Cardiac fibroblast (primary cell): ENCODE data around the gene PTPMT1.
"Not testable (repeated sequence)": the region's sequence is repeated elsewhere in the genome, so short reads cannot be mapped to it uniquely, and the experiment has no call there.

ENCODE experiments used
- DNase-seq, 2 donors: peaks; one replicate each; pipeline versions ENCODE4 v3.0.0 to v3.0.0-alpha.2; 2010; ENCODE audit warnings: low read depth in 2 of 2
- H3K4me3 ChIP-seq, 2 donors: replicated peaks in 1 of 2; 1 replicate in 1 of 2; 2 replicates in 1 of 2; pipeline ENCODE4 v1.5.1; 2011; ENCODE audit warnings: low read depth in 2 of 2, low read length in 2 of 2, mild to moderate bottlenecking in 2 of 2, moderate library complexity in 1 of 2
- TF ChIP-seq, protein P1 (sequence below): IDR thresholded peaks from one replicate; pipeline ENCODE4 v1.5.1; 2011; ENCODE audit warnings: low read depth, mild to moderate bottlenecking, low read length, inconsistent platforms

PTPMT1 gene

DNA sequence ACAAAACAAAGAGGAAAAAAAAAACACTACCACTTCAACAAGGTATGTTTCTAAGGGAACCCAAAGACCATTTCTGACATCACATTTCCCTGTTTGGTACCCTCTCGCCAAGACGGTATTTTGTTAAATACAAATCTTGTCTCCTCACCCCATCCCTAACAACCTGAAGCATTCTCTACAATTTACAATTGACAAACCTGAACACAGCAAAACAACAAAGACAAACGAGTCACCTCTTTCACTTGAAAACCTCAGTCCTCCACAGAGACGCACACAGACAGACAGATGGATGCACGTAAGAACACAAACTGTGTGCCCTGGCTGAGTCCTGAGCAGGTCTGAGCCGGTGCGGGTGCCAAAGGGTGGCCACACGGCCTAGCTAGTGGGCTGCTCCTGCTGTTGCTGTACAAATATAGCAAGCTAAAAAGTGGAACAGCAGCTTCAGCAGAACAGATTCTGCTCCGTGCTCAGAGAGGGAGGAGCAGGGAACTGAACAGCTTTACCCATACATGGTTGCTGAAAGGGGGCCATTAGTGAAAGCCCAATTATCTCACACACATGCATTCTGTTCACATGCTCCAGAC lies 41.0 kb upstream of the PTPMT1 start:
- no peak overlapping the region for H3K4me3 ChIP-seq
- peak in 1 of 2 donors; percentile 28 for DNase-seq
- TF ChIP-seq, protein P1, sequence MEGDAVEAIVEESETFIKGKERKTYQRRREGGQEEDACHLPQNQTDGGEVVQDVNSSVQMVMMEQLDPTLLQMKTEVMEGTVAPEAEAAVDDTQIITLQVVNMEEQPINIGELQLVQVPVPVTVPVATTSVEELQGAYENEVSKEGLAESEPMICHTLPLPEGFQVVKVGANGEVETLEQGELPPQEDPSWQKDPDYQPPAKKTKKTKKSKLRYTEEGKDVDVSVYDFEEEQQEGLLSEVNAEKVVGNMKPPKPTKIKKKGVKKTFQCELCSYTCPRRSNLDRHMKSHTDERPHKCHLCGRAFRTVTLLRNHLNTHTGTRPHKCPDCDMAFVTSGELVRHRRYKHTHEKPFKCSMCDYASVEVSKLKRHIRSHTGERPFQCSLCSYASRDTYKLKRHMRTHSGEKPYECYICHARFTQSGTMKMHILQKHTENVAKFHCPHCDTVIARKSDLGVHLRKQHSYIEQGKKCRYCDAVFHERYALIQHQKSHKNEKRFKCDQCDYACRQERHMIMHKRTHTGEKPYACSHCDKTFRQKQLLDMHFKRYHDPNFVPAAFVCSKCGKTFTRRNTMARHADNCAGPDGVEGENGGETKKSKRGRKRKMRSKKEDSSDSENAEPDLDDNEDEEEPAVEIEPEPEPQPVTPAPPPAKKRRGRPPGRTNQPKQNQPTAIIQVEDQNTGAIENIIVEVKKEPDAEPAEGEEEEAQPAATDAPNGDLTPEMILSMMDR, result no peak

DNA sequence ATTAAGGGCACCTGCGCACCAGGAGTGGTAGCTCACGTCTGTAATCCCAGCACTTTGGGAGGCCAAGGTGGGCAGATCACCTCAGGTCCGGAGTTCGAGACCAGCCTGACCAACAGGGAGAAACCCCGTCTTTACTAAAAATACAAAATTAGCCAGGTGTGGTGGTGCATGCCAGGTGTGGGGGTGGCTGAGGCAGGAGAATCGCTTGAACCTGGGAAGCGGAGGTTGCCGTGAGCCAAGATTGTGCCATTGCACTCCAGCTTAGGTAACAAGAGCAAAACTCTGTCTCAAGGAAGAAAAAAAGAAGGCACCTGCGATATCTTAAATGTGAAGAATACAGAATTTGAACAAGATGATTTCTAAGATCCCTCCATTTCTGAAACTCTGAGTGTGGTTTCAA lies 39.4 kb upstream of the PTPMT1 start:
- not testable (repeated sequence) for H3K4me3 ChIP-seq, DNase-seq

DNA sequence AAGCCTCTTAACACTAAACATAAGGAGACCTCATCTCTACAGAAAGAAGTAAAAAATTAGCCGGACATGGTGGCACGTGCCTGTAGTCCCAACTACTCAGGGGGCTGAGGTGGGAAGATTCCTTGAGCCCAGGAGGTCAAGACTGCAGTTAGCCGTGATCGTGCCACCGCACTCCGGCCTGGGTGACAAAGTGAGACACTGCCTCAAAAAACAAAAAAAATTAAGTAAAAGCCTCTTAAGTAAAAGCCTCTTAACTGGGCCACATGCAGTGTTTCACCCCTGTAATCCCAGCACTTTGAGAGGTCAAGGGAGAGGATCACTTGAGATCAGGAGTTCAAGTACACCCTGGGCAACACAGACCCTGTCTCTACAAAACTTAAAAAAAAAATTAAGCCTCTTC lies 38.2 kb upstream of the PTPMT1 start:
- no peak for DNase-seq
- no peak overlapping the region for H3K4me3 ChIP-seq
- TF ChIP-seq, protein P1, result no peak

DNA sequence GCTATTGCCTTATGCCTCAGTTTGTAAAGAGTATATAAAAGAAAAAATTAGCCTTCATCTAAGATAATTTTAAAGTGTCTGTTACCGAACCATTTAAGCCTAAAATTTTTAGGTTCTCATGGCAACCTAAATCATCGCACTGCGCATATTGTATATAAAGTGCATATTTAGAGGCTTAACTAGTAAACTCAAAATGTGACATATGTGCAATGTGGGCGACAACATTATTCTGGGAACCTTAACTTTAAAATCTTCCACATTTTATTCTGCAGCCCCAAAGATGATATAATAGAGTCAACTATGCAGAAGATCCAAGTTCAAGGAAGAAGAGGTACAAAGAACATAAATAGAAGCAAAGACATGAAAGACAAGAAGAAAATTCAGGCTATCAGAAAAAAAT lies 35.4 kb upstream of the PTPMT1 start:
- no peak for DNase-seq
- TF ChIP-seq, protein P1, result no peak
- no peak overlapping the region for H3K4me3 ChIP-seq

DNA sequence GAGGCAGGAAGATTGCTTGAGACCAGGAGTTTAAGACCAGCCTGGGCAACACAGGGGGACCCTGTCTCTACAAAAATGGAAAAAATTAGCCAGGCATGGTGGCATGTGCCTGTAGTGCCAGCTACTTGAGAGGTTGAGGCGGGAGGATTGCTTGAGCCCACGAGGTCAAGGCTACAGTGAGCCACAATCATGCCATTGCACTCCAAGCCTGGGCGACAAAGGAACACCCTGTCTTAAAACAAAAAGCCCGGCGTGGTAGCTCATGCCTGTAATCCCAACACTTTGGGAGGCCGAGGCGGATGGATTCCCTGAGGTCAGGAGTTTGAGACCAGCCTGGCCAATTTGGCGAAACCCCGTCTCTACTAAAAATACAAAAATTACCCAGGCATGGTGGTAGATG lies 34.7 kb upstream of the PTPMT1 start:
- DNase-seq, H3K4me3 ChIP-seq: not testable (repeated sequence)

DNA sequence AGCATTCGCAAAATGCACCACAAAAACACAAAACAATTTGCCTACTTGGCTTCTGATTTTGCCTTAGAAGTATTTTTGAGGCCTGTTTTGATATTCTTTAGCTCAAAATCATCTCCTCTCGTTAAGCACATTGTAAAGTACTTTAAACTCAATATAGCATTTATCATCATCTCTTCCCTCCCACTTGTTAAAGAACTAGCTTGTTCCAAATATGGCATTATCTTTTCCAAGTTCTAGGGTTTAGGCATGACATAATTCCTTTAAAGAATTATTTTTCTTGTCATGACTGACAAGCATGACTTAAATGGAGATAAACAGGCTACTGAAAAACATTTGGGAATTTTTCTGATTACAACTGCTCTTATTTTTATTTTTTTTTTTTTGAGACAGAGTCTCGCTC lies 33.7 kb upstream of the PTPMT1 start:
- TF ChIP-seq, protein P1, result no peak
- peak in 1 of 2 donors; percentile 39 for DNase-seq
- no peak overlapping the region for H3K4me3 ChIP-seq

DNA sequence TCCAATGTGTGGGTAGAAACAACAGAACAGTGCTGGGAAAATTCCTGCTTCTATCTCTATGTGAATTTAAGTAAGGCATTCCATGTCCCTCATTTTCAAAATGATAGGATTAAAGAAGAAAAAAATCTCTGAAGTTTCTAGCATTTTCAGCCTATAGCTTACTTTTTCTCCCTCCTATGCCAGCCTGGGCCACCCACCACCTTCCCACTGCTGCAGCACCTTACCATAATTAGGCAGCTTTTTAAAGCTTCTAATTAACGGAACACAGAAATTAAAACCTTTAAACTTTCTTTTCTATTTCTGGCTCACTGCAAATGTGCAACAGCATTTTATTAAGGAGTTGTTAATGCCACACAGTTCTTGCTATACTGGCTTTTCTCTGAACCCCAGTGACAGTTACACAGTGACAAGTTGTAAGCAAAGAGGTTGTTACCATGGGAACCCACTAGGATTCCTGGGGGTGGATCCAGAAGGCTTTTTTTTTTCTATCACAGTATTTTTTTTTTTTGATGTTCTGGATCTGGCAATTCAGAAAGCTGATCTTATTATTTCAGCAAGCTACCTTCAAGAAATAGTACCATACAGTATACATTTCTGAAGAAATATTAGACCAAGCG lies 32.7 kb upstream of the PTPMT1 start:
- TF ChIP-seq, protein P1, result no peak
- H3K4me3 ChIP-seq, result no peak overlapping the region
- DNase-seq, result peak in 1 of 2 donors; percentile 40

DNA sequence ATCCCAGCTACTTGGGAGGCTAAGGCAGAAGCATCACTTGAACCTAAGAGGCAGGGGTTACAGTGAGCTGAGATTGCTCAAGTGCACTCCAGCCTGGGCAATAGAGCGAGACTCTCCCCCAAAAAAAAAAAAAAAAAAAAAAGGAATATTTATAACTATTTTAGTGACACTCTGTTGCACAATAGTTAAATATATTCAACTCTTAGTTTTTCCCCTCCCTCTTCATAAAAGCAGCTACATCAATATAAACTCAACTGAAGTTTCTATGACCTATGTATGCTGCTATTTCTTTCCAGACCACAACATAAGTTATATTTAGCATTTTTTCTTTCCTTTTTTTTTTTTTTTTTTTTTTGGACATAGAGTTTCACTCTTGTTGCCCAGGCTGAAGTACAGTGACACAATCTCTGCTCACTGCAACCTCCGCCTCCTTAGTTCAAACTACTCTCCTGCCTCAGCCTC lies 31.7 kb upstream of the PTPMT1 start:
- peak; percentile 56 to 67 for DNase-seq
- TF ChIP-seq, protein P1, result no peak
- no peak overlapping the region for H3K4me3 ChIP-seq
